ENCODE measurements around the gene EZR.

- no peak for TF ChIP-seq POLR2A (IDR thresholded peaks at IDR 0.05; ENCODE audit: low read length)
- TF ChIP-seq GATA1 (IDR thresholded peaks at IDR 0.05; ENCODE audit: low read depth, low read length) = no peak
Measured at GRCh38 chr6:158778005-158778527, 41.1 kb downstream of the EZR start.
